Fibroblast of the aortic adventitia (primary cell): ENCODE results near the gene RFX7. TPM values are rescaled to one million over a fixed set of nuclear protein-coding genes. Genes with fewer than 3 reads are reported as not detected.

Experiments used
- DNase-seq: peaks from one replicate; pipeline ENCODE4 v3.0.0-alpha.2; 2010; ENCODE audit warnings: low read depth
- H3K4me3 ChIP-seq: 2 replicates; pipeline ENCODE4 v1.5.1; 2011; ENCODE audit warnings: low read depth, mild to moderate bottlenecking, control low read depth, low read length, moderate library complexity
- small RNA-seq: library from RNA; depleted of rRNA; stranded (forward); fragments of <200 nt; gene quantifications from one replicate; pipeline ENCODE3, GENCODE V24; 2012
- total RNA-seq: library from RNA; depleted of rRNA; stranded (reverse); fragments of >200 nt; gene quantifications from 2 replicates; pipeline ENCODE4 v1.2.3, GENCODE V29; 2012; ENCODE audit warnings: low replicate concordance
- TF ChIP-seq, protein P1 (sequence below): IDR thresholded peaks from 2 replicates; pipeline ENCODE4 v1.5.1; 2011; ENCODE audit warnings: mild to moderate bottlenecking, low read length, control low read depth, inconsistent platforms; ENCODE audit not compliant: insufficient read depth

RFX7 gene
- total RNA-seq, 1 donor = 9.5 TPM

DNA sequence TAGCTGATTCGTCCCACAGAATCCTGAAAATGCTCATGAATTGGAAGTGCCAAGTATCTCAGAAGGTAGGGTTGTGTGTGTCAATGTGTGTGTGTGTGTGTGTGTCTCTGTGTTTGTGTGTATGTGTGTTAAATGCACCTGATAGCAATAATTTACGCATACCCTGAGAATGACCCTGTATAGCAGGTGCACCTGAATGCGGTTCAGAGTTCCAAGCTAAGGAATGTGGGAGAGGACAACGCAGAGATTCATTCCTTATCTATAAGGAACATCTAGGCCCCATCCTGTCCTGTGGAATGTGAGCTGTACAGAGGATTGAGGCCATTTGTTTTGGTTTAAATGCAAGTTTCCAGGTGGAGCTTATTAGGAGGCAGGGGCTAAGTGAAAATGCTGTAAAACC, 201.2 kb downstream of the RFX7 start:
- no peak overlapping the region for H3K4me3 ChIP-seq
- DNase-seq = no peak
- TF ChIP-seq, protein P1, sequence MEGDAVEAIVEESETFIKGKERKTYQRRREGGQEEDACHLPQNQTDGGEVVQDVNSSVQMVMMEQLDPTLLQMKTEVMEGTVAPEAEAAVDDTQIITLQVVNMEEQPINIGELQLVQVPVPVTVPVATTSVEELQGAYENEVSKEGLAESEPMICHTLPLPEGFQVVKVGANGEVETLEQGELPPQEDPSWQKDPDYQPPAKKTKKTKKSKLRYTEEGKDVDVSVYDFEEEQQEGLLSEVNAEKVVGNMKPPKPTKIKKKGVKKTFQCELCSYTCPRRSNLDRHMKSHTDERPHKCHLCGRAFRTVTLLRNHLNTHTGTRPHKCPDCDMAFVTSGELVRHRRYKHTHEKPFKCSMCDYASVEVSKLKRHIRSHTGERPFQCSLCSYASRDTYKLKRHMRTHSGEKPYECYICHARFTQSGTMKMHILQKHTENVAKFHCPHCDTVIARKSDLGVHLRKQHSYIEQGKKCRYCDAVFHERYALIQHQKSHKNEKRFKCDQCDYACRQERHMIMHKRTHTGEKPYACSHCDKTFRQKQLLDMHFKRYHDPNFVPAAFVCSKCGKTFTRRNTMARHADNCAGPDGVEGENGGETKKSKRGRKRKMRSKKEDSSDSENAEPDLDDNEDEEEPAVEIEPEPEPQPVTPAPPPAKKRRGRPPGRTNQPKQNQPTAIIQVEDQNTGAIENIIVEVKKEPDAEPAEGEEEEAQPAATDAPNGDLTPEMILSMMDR = no peak

DNA sequence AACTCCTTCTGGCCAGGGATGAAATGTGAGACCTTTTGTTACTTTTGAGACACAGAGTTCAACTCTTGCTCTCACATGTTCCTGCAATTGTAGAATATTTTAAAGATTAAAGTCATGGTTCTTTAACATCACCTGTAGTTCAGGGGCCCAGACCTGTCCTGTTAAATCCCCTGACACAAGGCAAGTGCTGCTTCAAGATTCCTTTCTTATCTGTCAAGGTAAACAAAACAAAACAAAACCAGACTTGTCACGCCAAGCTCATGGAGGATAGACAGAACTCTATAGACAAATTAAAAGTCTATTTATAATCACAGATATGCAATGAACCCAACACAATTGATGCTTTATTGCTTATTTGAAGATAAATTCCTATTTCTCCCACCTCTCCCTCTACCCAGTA, 201.6 kb downstream of the RFX7 start:
- DNase-seq = no peak
- no peak overlapping the region for H3K4me3 ChIP-seq
- TF ChIP-seq, protein P1 = no peak

DNA sequence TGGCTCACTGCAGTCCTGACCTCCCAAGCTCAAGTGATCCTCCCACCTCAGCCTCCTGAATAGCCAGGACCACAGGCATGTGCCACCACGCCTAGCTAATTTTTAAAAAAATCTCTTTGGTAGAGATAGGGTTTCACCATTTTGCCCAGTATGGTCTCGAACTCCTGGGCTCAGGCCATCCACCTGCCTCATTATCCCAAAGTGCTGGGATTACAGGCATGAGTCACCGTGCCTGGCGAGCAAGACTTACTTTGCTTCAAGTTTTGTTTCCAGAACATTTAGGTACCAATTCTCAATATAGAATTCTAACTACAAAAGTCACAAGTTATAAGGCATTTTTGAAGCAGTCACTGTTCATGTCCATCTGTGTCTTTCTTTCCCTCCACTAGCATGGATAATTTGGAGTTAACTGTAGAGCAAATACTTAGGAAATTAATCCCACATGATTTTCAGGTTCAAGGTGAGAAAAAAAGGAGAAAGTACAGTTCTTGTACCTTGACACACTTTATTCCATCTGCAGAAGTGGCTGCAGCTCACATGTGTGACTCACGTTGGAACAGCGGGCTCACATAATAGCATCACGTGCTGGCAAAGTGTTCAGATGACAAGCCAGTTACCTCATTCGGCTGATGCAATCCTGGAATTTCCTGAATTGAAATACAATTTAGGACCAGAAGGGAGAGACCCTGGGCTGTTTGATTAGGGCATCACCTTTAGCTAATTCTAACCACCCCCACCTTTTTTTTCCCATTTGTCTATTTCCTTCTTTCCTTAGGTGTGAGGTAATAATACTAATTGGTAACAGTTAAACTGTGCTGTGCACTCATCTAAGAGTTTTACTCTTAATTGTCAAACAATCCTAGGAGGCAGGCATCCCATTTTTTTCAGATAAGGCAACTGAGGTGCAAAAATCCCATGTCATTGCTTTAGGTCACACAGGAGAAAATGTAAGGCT, 203.3 kb downstream of the RFX7 start:
- TF ChIP-seq, protein P1 = no peak
- peak; percentile 98 for DNase-seq
- no peak overlapping the region for H3K4me3 ChIP-seq

DNA sequence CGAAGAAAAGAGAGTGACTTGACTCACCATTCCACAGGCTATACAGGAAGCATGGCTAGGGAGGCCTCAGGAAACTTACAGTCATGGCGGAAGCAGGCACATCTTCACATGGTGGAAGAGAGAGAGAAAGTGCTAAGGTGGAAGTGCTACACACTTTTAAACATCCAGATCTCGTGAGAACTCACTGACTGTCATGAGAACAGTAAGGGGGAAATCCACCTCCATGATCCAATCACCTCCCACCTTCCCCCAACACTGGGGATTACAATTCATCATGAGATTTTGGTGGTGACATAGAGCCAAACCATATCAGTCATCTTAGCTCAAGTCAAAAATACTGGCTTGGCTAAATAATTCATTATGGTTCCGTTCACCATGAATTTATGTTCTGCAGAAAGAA, 205.0 kb downstream of the RFX7 start:
- H3K4me3 ChIP-seq = no peak overlapping the region
- TF ChIP-seq, protein P1 = no peak
- DNase-seq = no peak

DNA sequence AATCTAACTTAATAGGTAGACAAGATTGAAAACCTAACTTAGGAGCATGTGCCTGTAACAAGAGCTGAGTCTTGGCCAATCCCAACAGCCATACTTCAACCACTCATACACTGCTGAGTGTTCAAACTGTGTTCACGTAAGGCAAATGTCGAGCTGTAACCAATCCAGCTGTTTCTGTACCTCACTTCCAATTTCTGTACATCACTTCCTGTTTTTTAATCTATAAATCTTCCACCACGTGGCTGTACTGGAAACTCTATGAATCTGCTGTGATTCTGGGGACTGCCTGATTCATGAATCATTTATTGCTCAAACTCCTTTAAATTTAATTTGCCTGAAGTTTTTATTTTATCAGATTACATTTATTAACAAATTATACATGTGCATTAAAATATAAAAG, 205.7 kb downstream of the RFX7 start:
- DNase-seq = peak; percentile 57

More for the DNA sequence above, 205.7 kb downstream of the RFX7 start:
- no peak overlapping the region for H3K4me3 ChIP-seq
- TF ChIP-seq, protein P1 = no peak

Small RNAs within 50 kb of the gene (small RNA-seq; reads per million reads assigned to genes)
- gene CD24P2 (not detected), gene RNU6-1287P (not detected)

Other genes starting within 250 kb of the RFX7 start
- 8.3 and 12.5 TPM in 2 replicates for gene TEX9, start 121.5 kb upstream of the RFX7 start, total RNA-seq
- gene MNS1, start 221.3 kb upstream of the RFX7 start, total RNA-seq = 3.8 and 7.0 TPM in 2 replicates